Activated CD4-positive, CD25-positive, alpha-beta regulatory T cell treated with anti-CD3 and anti-CD28 coated beads, Interleukin-2, amount 50 U/mL, for 72 hours (primary cell): ENCODE data around the gene SUCLG2.

Source experiments
- DNase-seq: peaks from one replicate; pipeline ENCODE4 v3.0.0; 2021

The SUCLG2 gene

GRCh38 chr3:67497746-67498145, 156.7 kb downstream of the SUCLG2 start:
- DNase-seq: no peak

DNA sequence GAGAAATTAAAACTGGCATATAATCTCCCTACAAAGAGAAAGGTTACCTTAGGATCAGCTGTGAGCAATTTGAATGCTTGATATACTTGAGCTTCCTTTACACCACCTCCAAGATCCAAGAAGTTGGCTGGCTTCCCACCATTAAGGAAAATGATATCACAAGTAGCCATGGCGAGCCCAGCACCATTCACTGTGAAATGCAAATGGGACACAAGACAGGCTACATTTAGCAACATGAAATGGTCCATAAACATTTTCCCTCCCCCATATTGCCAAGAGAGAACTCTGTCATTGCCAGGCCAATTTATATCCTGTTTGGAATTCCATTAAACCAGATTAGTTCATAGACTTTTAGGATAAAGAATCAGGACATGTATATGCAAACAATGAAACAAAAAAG, 158.7 kb downstream of the SUCLG2 start:
- no peak for DNase-seq

DNA sequence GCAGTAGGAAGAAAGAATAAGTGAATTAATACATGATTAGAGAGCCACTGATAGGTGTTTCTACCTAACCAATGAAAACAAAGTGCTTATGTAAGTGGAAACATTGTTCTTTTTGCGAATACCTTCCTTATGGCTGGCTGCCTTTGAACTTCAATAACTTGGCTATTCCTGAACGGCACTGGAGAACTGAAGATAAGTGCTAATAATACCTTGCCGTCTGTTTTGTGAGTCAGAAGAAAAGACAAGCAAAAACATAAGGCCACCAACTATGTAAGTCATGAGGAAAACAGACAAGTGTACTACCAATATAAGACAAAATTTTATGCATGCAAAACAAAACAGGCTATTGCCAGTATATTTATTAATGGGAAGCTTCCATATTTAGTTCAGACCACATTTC, 160.6 kb downstream of the SUCLG2 start:
- no peak for DNase-seq

DNA sequence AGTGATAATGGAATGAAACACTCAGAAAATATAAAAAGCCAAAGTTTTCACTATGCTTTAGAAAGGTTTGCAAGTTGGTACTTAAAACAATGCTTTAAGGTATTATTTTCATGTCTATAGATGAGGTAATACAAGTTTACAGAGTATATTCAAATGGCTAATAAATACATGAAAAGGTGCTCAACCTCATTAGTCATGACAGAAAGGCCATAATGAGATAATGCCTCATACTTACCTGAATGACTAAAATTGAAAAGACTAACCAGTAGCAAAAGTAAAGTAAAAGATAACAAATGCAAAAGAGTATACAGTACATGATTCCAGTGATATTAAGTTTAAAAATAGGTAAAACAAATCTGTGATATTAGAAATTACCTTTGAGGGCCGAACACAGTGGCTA, 163.8 kb downstream of the SUCLG2 start:
- no peak for DNase-seq

DNA sequence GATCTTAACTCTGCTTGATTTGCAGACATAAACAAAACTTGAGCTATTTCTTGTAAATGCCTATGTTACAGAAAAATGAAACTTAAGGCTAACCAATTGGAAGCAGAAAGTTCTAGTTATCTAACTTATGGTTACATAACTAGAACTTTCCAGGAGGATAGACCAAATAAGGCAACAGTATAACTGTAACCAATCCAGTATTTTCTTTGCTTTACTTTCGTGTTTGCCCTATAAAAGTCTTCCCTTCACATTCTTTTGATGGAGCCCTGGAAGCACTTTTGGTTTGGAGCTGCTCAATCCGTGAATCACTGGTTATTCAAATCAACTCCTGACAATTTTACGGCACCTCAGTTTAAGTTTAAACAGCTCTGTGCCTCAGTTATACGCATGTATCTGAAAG, 164.6 kb downstream of the SUCLG2 start:
- DNase-seq: no peak

- no peak for DNase-seq
Measured at GRCh38 chr3:67487564-67488114, 166.8 kb downstream of the SUCLG2 start.

GRCh38 chr3:67486883-67487282, 167.5 kb downstream of the SUCLG2 start:
- no peak for DNase-seq

DNA sequence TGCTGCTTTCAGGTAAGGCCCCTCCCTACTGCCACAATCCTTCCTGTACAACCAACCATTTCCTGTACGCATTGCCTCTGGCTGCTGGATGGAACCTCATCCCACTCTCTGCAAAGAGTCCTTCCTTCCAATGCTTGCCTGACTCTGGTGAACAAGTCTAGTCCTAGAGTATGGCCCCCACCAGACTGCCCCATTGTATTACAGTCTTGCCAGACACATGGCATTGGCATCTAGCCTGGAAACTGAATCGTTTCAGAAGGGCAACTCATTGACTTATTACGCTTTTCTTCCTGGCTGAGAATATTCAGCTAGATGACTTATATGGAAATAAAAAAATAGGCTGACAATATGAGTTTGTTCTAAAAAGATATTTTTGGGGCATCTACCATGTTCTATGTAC, 170.3 kb downstream of the SUCLG2 start:
- DNase-seq: no peak

DNA sequence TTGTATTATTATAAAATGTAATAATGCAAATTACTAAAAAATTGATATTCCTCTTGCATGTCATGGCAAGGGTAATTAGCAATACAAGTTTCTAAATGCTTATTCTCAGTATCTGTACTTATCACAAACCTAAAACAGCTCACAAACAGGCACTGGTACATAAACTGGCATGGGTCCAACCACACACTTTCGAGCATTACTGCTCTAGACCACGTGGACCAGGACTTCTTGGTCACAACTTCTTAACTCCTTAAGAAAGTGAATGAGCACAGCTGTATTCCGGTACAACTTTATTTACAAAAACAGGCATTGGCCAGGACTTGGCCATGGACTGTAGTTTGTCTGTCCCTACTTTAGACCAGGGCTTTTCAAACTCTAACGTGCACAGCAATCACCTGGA, 173.3 kb downstream of the SUCLG2 start:
- no peak for DNase-seq

DNA sequence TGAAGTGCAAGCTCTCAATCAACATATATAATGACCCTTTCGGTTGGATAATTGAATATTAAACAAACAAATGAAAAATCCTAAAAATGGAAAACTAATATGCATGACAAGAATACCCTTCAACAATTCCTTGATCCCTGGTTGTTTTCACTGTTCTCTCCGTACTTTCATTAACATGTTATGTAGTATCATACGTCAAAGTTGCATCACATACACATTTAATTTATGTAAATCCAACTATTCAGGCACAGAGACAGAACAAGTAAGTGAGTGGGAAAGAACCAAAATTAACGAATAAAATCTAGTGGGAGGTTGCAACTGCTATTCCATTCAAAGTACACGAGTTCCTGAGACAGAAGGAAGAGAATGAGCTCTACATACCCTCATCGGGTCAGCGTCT, 176.0 kb downstream of the SUCLG2 start:
- DNase-seq: no peak

DNA sequence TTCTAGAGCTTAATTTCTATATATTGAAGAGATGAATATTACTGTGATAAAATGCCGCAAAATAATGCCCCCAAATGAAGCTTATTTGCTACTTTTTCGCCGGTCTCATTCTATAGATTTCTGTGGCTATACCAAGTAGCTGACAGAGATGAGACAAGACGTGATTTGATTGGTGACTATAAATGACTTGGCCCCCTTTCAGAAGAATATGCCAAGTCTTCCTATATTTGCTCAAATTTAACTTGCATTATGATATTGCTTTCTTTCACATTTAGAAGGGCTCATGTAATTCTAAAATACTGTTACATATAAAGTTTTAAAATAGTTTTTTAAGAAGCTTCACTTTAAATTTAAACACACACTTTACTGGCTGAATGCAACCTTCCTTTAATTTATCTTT, 180.1 kb downstream of the SUCLG2 start:
- DNase-seq: no peak

DNA sequence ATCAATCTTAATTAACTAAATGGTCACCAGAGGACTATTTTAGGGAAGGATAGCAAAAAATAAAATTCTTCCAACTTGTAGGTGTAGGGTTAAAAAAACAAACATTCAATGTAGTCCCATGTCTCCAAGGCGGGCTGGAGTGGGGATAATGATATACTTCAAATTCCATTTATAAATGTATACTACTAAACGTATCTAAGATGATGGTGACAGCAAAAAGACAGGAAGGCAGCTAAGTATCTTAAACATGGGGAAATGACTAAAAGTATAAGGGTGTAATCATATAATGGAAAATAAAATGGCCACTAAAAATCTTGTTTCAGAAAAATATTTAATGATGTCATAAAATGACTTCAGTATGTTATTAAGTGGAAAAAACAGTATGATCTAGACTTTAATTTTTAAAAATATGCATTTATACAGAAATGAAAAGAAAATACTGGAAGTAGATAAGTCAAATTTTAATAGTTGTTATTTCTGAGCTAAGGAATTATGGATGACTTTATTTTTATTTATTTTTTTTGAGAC, 181.7 kb downstream of the SUCLG2 start:
- DNase-seq: no peak

- DNase-seq: no peak
Measured at GRCh38 chr3:67470207-67470606, 184.2 kb downstream of the SUCLG2 start.

- no peak for DNase-seq
Measured at GRCh38 chr3:67468511-67468910, 185.9 kb downstream of the SUCLG2 start.

DNA sequence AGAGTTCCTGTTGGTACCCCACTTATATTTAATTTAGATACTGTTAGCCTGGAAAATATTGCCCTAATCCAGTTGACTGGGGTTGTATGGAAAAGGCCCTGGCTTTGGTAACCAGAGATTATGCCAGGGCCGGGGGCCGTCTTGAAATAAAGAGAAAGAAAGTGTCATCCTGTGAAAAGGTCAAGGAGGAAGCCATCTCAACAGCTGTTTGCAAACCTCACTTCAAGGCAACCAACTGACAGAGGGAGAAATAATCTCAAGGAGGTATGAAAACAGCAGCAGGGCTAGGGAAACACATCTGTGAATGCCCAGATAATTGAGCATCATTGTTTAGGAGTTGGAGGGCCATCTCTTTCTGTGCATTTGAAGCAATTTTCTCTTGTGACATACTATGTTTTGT, 190.8 kb downstream of the SUCLG2 start:
- no peak for DNase-seq

GRCh38 chr3:67462187-67462586, 192.2 kb downstream of the SUCLG2 start:
- DNase-seq: no peak

DNA sequence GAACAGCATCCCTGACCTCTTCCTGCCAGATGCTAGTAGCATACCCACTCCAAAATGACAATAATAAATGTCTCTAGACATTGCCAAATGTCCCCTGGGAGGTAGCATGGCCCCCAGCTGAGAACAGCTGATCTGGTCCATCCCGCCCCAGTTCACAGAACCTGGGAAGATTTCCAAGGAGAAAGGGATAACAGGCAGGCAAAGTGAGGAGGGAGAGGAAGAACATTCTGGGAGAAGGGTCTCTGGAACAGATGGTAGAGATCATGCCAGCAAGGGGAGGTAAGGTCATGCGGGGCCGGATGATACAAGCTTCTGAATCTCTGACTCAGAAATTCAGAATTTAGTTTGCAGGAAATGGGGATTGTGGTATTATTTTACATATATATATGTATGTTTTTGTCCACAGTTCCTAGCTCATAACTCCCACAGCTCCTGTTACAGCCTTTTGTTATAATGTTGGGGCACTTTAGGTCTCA, 192.7 kb downstream of the SUCLG2 start:
- no peak for DNase-seq

DNA sequence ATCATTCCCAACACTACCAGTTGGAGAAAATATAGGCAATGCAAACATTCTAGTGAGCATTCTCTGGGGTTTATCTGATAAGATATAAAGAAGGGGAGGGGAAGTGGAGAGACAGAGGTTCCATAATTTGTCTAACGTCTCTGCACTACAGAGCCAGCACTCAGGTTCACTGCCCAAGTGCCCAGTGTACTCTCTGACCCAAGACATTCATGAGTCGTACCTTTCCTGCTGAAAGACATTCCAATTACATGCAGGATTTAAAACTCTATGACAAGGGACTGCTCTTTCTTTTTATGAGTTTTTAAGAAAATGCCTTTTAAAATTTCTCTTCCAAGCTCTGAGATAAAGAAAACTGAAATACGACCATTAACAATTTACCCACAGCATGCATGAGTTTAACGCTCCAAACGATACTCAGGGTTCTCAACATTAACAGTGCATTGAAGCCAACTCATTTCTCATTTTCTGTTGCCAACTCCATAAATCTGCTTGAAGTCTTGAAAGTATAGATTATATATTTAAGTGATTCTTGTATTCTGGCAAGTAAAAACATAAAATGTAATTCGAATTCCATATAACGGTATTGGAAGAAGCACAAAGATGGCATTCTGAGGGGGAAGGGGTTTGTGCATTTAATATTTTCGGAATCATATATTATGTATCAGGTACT, 193.4 kb downstream of the SUCLG2 start:
- no peak for DNase-seq

- no peak for DNase-seq
Measured at GRCh38 chr3:67459796-67460195, 194.6 kb downstream of the SUCLG2 start.

DNA sequence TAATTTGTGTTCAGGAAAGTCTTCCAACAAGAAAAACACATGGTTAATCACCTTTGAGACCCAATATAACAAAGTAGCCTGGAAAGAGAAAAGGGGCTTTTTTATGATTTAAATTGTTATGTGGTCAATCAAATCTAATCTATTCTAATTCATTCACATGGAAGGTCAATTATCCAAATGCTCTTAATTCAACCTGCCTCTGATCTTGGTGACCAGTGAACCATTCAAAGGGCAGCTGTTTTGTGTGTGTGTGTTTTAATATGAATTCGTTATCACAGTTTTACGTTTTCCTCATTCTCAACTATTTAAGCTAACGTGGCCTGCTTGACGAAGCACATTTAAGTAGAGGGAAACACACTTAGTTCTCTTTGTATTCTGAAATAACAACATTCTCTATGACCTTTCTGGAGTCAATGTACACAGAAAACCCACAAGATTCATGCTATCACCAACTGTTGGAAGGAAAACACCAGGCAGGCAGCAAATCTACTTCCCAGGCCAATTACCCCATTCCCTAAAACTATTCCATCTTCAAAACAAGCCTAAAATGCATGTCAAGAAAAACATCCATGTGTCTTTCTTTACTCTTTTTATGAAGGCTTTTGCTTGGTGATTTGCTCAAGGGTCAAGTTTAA, 195.4 kb downstream of the SUCLG2 start:
- DNase-seq: no peak

GRCh38 chr3:67458408-67458807, 196.0 kb downstream of the SUCLG2 start:
- DNase-seq: no peak

DNA sequence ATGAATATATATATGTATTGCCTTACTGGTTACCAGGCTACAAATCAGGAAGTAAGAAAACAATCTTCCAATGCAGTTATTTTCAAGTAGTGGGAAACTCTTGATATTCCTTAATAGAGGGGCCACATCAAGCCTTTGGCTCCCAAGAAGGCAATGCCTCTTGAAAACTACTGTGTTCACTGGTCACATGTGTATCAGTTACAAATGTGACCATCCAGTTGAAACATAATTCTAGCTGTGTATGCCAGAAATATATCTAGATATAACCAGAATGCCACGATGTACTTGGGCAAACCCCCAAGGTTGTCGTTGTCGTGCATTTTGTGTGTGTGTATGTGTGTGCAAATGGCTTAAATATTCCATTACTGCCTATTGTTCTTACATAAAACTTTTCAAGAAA, 200.8 kb downstream of the SUCLG2 start:
- no peak for DNase-seq

- no peak for DNase-seq
Measured at GRCh38 chr3:67450153-67450552, 204.3 kb downstream of the SUCLG2 start.

DNA sequence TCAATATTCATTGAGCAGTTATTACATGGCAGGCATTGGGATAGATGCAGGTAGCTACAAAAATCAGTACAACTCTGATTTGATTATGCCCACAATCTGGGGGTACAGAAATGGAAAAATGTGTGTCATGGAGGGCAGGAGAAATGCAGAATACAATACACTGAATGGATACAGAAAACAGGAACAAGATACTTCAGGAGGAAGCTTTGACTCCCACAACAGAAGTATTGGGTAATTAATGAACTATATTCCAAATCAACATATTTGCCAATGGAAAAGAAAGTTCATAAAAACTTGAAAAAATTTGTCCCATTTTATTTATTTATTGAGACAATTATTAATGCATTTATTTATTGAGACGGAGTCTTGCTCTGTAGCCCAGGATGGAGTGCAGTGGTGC, 207.0 kb downstream of the SUCLG2 start:
- no peak for DNase-seq
